Eye (tissue), 1 donor: ENCODE results near the gene ARHGEF18.
"Not testable (repeated sequence)": the region's sequence is repeated elsewhere in the genome, so short reads cannot be mapped to it uniquely, and the experiment has no call there.

Experiments used
- DNase-seq: peaks from one replicate; pipeline ENCODE4 v3.0.0-alpha.2; 2015

Gene ARHGEF18

DNA sequence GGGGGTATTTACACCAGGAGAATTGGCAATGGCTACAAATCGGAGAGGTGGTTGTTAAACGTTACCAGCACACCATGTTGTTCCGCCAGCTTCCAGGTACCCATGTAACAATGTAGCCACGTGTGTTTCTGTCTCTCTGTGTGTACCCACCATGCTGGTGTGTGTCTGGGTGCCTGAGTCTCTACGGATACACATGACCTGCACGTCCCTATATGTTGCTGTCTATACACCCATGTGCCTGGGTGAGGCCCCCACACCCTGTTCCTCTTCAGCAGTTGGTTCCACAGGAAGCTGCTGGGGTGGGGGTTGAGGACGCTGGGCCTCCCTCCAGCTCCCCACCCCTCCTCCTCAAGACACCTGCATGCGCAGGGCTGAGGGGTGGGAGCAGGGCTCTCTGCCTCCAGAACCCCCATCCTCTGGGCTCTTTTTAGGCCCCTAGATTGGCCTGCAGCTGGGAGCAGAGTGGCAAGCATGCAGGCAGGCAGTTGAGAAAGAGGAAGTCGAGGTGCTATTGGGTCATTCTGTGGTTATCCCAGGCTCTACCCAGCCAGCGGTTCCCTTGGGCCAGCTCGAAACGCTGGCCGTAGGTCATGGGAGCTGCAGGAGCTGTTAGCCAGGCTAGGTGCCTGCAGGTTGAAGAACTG lies at the start of gene ARHGEF18:
Gene ARHGEF18, plus strand, starts transcription at position 351 of the 644 bp plus-strand sequence. CDS start 13,954 bp downstream, outside the sequence.
- no peak for DNase-seq

DNA sequence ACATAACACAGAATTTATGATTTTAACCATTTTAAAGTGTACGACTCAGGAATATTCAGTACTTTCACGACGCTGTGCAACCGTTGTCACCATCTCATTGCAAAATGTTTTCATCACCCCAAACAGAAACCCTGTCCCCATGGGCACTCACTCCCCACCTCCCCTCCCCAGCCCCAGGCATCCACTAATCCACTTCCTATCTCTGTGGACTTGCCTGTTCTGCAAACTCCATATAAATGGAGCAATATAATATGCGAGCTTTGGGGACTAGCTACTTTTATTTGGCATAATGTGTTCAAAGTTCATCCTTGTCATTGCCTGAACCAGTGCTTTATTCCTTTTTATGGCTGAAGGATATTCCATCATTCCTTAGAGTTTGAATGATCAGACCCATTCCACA lies 47.2 kb upstream of the ARHGEF18 start:
- no peak for DNase-seq

DNA sequence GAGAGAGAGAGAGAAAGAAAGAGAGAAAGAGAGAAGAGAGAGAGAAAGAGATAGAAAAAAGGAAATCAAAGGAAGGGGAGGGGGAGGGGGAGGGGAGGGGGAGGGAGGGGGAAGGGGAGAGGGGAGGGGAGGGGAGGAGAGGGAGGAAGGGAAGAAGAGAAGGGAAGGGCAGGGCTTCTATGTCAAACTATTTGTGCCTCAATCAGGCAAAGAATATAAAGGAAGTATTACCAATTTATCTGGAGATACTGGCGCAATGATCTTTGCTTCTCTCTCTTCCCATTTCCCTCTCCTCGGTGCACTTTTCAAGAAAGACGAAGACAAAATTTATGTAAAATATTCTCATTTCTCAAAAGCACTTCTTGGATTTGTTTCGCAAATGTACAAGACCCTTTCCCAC lies 45.3 kb upstream of the ARHGEF18 start:
- no peak for DNase-seq

DNA sequence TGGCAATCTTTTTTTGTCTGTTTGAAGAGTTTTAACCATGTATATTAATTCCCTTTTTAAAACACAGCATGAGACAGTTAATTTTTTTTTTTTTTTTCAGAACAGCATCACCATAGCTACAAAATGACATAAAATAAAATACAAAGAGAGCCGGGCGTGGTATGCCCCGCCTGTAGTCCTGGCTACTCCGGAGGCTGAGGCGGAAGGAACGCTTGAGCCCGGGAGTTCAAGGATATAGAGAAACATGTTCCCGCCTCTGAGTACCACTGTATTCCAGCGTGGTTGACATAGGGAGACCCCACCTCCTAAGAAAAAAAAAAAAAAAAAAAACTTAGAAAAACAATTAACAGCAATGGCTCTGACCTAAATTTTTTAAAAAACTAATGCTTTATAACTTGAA lies 44.5 kb upstream of the ARHGEF18 start:
- no peak for DNase-seq

DNA sequence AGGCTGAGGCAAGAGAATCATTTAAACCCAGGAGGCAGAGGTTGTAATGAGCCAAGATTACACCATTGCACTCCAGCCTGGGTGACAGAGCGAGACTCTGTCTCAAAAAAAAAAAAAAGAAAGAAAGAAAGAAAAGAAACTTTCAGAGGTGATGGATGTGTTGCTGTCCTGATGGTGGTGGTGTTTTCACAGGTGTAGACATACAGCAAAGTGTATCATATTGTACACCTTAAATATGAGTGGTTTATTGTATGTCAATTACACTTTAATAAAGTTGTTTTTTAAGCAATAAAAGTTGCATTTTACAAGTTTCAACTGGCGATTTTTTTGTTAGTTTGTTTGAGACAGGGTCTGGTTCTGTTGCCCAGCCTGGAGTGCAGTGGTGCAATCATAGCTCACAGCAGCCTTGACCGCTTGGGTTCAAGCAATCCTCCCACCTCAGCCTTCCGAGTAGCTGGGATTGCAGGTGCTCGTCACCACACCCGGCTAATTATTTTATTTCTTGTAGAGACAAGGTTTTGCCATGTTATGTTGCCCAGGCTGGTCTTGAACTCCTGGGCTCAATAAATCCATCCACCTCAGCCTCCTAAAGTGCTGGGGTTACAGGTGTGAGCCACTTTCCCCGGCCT lies 41.0 kb upstream of the ARHGEF18 start:
- DNase-seq: no peak

DNA sequence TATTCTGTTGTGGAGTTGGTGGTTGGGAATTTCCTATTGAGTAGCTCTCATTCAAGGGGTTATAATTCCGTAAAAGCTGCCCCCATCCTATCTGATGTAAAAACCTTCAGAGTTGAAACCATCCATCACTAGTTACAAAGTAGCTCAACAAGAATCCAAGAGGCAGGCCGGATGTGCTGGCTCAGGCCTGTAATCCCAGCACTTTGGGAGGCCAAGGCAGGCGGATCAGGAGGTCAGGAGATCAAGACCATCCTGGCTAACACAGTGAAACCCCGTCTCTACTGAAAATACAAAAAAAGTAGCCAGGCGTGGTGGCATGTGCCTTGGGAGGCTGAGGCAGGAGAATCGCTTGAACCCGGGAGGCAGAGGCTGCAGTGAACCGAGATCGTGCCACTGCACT lies 40.4 kb upstream of the ARHGEF18 start:
- DNase-seq: not testable (repeated sequence)

DNA sequence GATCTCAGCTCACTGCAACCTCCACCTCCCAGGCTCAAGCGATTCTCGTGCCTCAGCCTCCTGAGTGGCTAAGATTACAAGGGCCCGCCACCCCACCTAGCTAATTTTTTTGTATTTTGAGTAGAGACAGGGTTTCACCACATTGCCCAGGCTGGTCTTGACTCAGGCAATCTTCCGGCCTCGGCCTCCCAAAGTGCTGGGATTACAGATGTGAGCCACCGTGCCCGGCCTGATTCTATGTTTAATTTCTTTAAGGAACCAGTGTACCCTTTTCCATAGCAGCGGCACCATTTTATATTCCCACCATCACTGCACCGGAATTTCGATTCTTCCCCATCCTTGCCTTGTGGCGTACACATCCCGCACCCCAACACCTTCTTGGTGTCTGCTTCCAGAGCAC lies 36.8 kb upstream of the ARHGEF18 start:
- no peak for DNase-seq

DNA sequence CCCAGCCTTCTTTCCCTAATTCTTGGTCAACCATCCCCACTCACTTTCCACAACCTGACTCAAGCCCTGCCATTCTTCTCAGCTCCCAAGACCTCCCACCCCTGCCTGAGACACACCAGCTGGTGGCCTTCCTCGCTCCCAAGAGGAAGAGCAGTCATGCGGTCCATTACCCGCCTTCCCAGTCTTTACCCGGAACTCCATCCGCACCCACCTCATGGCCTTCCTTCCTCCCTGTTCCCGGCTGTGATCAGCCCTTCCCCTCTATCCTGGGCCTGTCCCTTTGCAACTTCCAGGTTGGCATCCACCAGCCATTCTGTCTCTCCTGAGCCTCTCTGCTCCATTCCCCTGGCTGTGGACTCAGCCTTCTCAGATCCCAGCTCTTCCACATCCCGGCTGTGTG lies 35.9 kb upstream of the ARHGEF18 start:
- no peak for DNase-seq

DNA sequence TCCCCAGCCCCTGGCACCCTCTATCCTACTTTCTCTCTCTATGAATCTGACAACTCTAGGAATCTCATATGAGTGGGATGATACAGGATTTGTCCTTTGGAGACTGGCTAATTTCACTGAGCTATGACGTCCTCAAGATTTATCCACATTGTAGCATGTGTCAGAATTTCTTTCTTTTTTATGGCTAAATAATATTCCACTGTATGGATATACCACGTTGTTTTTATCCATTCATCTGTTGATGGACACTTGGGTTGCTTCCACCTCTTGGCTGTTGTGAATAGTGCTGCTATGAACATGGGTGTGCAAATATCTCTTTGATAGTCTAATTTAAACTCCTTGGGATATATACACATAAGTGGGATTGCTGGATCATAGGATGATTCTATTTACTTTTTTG lies 30.6 kb upstream of the ARHGEF18 start:
- DNase-seq: no peak

DNA sequence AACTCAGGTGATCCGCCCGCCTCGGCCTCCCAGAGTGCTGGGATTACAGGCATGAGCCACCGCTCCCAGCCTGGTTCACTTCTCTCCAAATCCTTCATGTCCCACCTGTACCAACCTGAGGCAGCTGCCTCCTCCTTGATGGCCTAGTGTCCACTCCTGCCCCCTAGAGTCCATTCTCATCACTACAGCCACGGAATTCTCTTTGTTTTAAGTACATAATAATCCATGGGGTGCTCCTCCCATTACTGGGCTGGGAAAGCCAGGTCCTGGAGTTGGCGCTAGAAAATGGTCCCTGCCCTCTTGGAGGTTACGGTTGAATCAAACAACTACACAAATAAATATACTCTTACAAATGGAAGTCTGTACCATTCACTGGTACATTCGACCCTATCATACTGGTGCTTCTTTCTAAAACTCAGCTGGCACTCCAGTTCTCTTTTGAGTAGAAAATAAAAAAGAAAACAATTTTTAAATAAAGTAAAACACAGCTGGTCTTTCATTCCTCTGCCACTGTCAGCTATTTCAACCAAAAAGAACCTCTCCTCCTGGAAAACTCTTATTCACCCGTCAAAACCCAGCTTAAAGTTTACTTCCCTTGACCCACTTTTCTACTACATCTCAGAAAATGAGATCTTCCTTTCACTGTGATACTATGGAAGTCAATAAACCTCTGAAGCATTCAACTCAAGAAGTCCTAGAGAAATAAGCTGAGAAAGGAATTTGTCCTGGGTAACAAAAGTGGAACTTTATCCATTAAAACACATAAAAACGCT lies 22.4 kb upstream of the ARHGEF18 start:
- DNase-seq: no peak

DNA sequence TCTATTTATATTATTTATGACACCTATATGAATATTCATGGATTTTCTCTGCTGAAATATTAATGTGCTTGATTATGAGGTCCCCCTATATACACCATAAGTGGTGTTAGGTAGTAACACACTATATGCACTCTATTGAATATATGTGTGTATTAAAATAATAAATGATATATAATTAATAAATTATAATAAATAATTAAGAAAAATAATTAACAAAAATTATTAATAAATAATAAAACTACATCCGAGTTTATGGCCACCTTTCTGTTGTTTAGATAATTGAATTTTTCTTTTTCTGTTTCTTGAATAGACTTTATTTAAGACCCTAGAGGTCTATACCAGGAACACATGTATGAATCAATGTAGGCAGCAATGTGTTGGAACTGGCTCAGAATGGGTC lies 20.9 kb upstream of the ARHGEF18 start:
- DNase-seq: no peak

DNA sequence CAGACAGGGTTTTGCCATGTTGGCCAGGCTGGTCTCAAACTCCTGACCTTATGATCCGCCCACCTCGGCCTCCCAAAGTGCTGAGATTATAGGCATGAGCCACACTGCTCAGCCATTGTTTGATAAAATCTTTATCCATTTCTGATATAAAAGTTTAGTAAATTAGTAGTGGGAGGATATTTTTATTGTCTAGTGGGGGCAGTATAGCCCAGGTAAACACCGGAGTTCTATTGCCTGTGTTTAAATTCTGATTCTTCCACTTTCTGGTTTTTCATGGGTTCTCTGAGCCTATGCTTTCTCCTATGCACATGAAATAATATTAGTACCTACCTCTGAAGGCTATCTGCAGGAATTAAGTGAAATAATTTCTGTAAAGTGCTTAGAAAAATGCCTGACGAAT lies 20.1 kb upstream of the ARHGEF18 start:
- DNase-seq: no peak

DNA sequence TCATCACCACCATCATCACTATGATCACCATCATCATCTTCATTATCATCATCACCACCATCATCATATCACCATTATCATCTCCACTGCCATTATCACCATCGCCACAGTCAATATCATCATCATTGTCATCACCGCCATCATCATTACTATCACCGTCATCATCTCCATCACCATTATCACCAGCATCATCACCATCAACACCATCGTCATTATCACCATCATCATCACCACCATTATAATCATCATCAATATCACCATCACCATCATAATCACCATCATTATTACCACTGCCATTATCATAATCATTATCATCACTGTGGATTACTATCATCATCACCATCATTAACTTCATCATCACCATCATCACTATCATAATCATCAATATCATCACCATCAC lies 17.3 kb upstream of the ARHGEF18 start:
- DNase-seq: no peak

DNA sequence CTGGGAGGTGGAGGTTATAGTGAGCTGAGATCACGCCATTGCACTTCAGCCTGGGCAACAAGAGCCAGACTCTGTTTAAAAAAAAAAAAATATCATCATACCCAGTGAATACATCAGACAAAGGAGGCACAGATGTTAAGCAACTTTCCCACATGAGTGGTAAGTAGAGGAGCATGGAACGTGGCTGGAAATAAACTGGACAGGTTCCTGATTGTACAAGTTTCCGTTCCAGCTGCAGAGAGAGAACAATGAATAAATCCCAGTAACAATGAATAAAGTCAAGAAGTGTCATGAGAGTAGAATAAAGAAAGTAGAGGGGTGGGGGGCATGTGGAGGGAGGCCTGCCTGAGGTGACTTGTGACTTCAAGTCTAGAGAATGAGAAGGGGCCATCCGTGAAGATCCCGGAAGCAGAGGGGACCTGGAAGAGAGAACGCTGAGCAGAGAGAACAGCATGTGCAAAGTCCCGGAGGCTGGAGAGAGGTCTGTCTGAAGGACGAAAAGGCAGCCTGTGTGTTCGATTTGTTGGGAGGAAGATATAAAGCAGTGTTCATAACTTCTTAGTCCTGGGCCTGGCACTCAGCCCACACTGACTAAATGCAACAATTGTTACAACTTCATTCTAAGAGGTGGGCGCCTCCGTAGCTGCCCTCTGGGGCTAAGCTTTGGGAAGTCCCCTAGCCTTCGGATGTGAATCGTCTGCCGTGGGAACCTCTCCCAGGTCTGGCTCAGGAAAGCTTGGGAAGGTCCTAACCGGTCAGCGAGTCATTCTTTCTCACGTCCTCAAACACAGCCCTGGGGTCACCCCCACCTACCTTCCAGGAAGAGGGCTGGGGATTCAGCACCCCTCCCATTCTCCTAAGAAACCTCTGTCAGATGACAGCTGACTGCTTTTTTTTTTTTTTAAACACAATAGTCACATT lies 15.3 kb upstream of the ARHGEF18 start:
- DNase-seq: no peak

DNA sequence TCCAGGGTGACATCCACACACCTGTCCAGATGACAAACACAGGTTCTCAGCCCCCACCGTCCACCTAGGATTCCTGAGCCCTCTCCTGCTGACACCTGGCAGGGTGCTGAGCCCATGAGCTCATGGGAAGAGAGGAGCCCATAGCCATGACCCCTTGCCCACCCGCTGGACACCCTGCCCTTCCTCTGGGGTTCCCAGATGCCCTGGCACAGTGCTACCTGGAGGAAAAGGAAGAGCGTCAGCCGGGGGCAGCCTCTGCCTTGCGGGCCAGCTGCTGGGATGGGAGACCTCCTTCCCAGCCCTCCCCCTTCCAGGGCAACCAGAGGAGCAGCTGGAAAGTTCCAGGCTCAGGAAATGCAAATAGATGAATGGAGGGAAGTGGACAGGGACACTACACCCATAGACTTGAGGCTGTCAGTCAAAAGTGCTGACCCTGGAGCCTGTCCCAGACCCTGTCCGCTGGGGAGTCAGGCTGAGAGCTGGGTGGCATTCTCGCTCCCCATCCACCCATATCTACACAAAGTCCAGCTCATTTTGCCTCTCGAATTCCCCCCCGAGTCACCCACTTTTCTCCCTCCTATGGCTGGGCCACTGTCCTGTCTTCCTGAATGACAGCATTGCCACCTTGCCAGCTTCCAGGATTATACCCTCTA lies 12.3 kb upstream of the ARHGEF18 start:
- DNase-seq: no peak

DNA sequence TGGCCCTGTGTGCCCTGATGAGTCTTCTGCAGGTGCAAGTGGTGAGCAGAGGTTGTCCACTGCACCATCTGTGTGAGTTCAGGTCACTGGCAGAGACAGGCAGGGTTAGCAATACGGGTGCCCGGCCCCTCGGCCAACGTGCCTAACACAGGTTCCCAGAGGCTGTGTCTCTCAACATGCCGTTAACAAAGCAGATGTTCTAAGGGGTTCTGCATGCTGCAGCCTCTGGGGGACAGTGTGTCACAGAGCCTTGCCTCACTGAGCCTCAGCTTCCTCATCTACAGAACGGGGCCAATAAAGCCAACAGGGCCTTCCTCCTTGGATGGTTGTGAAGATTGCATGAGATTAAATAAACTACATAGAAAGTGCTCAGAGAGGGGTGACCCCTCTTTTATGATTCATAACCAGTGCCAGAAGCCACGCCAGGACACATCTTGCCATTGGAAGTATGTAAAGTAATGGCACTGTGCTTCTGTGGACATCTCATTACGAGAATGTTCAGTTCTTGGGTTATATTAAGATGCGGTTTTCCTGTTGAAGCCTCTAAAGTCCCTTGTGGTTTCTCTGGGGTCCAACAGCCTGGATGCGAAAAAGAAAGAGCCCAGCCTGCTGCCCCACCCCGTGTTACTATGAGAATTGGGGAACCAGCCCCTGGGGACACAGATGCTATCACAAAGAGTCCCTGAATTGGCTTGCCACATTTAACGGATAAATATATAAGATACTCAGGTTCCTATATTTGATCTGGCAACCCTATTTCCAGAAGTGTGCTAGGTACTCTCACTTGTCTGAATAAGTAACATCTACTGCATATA lies 11.2 kb upstream of the ARHGEF18 start:
- DNase-seq: no peak

DNA sequence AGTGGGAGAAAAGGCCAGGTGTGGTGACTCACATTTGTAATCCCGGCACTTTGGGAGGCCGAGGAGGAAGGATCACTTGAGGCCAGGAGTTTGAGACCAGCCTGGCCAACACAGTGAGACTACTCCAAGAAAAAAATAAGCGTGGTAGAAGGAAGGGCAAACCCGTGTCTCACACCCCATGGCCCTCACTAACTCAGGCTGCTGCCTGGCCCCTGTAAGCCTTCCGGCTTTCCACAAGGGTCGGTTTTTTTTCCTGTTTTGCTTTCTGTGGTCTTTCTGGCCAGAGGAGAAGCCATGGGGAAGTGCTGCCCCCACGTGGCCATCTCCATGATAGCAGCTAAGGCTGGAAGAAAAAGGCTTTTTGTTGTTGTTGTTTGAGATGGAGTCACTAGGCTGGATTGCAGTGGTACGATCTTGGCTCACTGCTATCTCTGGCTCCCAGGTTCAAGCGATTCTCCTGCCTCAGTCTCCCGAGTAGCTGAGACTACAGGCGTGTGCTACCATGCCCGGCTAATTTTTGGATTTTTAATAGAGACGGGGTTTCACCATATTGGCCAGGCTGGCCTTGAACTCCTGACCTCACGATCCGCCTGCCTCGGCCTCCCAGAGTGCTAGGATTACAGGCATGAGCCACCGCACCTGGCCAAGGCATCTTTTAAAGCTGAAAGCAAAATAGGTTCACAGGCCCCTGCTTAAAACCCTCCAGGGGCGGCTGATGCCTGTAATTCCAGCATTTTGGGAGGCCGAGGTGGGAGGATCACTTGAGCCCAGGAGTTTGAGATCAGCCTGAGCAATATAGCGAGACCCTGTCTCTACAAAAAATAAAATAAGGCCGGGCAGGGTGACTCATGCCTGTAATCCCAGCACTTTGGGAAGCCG lies 7.5 kb upstream of the ARHGEF18 start:
- peak; percentile 96 for DNase-seq

DNA sequence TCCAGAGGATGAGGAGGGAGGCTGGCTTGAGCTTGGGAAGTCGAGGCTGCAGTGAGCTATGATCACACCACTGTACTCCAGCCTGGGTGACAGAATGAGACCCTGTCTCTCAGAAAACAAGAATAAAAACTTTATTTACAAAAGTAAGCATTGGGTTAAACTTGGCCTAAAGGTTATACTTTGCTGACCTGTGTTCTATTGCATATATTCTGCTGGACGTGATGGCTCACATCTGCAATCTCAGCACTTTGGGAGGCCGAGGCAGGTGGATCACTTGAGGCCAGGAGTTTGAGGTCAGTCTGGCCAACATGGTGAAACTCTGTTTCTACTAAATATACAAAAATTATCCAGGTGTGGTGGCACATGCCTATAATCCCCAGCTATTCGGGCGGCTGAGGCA lies 6.6 kb upstream of the ARHGEF18 start:
- DNase-seq: no peak

DNA sequence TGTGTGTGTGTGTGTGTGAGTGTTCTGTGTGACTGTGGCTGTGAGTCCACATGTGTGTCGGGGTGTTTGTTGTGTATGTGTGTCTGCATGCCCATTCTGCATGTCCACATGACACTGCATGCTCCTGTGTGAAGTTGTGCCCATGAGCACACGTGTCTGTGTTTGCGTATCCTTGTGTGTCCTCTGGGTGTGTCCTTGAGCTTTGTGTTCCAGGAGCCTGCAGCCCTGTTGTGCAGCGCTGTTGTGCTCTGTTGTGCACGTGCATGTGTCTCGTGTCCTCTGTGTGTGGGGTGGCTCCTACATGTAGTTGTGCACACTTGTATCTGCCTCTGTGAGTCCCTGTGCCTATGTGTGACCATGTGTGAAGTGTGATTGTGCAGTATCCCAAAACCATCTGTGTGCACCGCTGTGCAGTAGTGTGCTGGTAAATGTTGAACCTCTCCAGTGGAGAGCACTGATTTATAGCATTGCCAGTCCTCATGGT lies 2.2 kb upstream of the ARHGEF18 start:
- no peak for DNase-seq

DNA sequence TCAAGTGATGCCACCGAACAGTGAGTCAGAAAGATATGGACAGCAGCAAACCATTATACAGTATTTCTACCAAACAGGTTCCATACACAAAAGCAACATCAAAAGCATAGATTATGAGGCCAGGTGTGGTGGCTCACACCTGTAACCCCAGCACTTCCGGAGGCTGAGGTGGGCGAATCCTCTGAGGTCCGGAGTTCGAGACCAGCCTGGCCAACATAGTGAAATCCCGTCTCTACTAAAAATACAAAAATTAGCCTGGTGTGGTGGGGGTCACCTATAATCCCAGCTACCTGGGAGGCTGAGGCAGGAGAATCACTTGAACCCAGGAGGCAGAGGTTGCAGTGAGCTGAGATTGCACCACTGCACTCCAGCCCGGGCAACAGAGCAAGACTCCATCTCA lies 1.7 kb upstream of the ARHGEF18 start:
- not testable (repeated sequence) for DNase-seq

DNA sequence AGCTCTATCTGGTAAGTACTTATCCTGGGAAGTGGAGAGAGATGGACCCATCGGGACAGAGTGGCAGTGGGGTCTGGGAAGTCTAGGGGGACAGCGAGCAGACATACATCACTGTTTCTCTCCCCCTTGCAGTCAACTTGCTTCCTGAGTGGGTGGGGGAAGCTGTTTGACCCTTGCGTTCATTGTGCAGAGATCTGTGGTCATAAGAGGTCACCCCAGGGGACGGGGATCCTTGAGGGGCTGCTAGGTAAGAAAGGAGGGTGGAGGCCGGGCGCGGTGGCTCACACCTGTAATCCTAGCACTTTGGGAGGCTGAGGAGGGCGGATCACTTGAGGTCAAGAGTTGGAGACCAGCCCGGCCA lies 474 bp downstream of the ARHGEF18 start:
- no peak for DNase-seq
